VCaP (cell line): ENCODE measurements around the gene LARP1.

ENCODE experiments used
- H3K27ac ChIP-seq: fragments of 450-650 bp; 2 replicates; pipeline ENCODE4 v1.5.1; 2017
- CTCF ChIP-seq: fragments of 450-650 bp; conservative IDR thresholded peaks from 2 replicates; pipeline ENCODE4 v1.5.1; 2017; ENCODE audit warnings: mild to moderate bottlenecking, moderate library complexity

Gene LARP1

GRCh38 chr5:154766558-154767281 is 11.5 kb downstream of the LARP1 start:
- no peak overlapping the region for H3K27ac ChIP-seq

GRCh38 chr5:154767576-154767975 is 12.4 kb downstream of the LARP1 start:
- no peak overlapping the region for H3K27ac ChIP-seq
- no peak for TF ChIP-seq CTCF

More at GRCh38 chr5:154766558-154767281, 11.5 kb downstream of the LARP1 start:
- TF ChIP-seq CTCF = no peak

GRCh38 chr5:154768207-154768606 is 13.0 kb downstream of the LARP1 start:
- no peak overlapping the region for H3K27ac ChIP-seq
- TF ChIP-seq CTCF = no peak

GRCh38 chr5:154770111-154770510 is 14.9 kb downstream of the LARP1 start:
- TF ChIP-seq CTCF = no peak
- no peak overlapping the region for H3K27ac ChIP-seq

- TF ChIP-seq CTCF = no peak
- H3K27ac ChIP-seq = no peak overlapping the region
These were observed 16.3 kb downstream of the LARP1 start for GRCh38 chr5:154771383-154771901.

- no peak for TF ChIP-seq CTCF
These were observed 18.1 kb downstream of the LARP1 start for GRCh38 chr5:154773326-154773725.

GRCh38 chr5:154776167-154776566 is 21.0 kb downstream of the LARP1 start:
- TF ChIP-seq CTCF = no peak
- no peak overlapping the region for H3K27ac ChIP-seq

More at GRCh38 chr5:154773326-154773725, 18.1 kb downstream of the LARP1 start:
- no peak overlapping the region for H3K27ac ChIP-seq
